SH-SY5Y (cell line): ENCODE data around the gene IDE.

Experiments
- GATA2 ChIP-seq: IDR thresholded peaks from 2 replicates; pipeline ENCODE4 v1.6.1; 2011; ENCODE audit warnings: mild to moderate bottlenecking, low read depth, low read length
- GATA3 ChIP-seq: IDR thresholded peaks from 2 replicates; pipeline ENCODE4 v1.6.1; 2011; ENCODE audit warnings: low read depth, mild to moderate bottlenecking, low read length, moderate library complexity

DNA sequence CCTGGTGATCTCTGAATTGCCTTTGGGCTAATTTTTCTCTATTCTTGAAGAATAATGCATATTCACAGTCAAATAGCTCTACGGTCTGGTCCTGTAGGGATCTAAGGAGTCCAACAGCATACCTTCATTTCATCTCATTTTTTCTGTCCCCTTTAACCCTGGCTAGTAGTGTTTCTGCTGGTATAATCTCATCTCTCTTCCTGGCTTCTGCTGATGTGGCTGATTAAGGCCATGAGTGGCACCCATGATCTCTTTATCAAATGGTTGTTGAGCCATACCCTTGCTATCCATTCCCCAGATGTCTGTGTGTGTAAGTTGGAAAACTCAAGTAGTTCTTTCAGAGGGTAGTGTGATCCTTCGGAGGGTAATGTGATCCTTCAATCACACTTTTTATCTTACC is 163.4 kb downstream of the IDE start:
- TF ChIP-seq GATA3 = no peak
- no peak for TF ChIP-seq GATA2
